MM.1S (cell line): ENCODE measurements around the gene TCF7L2.

Experiments used
- DNase-seq: peaks from one replicate; pipeline ENCODE4 v3.0.0-alpha.2; 2015
- H2AFZ ChIP-seq: fragments of 300-600 bp; sonication (generic); 2 replicates; pipeline ENCODE4 v1.6.0; 2016; ENCODE audit warnings: antibody characterized with exemption, low read length
- H3F3A ChIP-seq: fragments of 300-600 bp; sonication (generic); 2 replicates; pipeline ENCODE4 v1.6.1; 2016; ENCODE audit warnings: mild to moderate bottlenecking, antibody characterized with exemption, low read length, moderate library complexity, mixed read lengths; ENCODE audit not compliant: insufficient read depth
- H3K27ac ChIP-seq: fragments of 300-600 bp; sonication (generic); 2 replicates; pipeline ENCODE4 v1.5.1; 2016; ENCODE audit warnings: mild to moderate bottlenecking, low read length
- H3K27me3 ChIP-seq: fragments of 300-600 bp; sonication (generic); replicated peaks from 2 replicates; pipeline ENCODE4 v1.6.0; 2016; ENCODE audit warnings: low read length; ENCODE audit not compliant: insufficient read depth
- H3K36me3 ChIP-seq: fragments of 300-600 bp; sonication (generic); replicated peaks from 2 replicates; pipeline ENCODE4 v1.6.1; 2016; ENCODE audit warnings: mild to moderate bottlenecking, low read length, mixed read lengths; ENCODE audit not compliant: insufficient read depth
- H3K4me1 ChIP-seq: fragments of 300-600 bp; sonication (generic); 2 replicates; pipeline ENCODE4 v1.6.1; 2016; ENCODE audit warnings: low read length, mixed read lengths
- H3K4me2 ChIP-seq: fragments of 300-600 bp; sonication (generic); 2 replicates; pipeline ENCODE4 v1.6.0; 2016; ENCODE audit warnings: low read depth, low read length
- H3K4me3 ChIP-seq: fragments of 300-600 bp; sonication (generic); 2 replicates; pipeline ENCODE4 v1.5.1; 2016; ENCODE audit warnings: low read length, mixed read lengths
- H3K79me2 ChIP-seq: fragments of 300-600 bp; sonication (generic); 2 replicates; pipeline ENCODE4 v1.6.1; 2016; ENCODE audit warnings: mixed run types, low read length, mixed read lengths
- H3K9ac ChIP-seq: fragments of 300-600 bp; sonication (generic); 2 replicates; pipeline ENCODE4 v1.6.1; 2016; ENCODE audit warnings: low read length, mixed read lengths
- H3K9me2 ChIP-seq: fragments of 300-600 bp; sonication (generic); replicated peaks from 2 replicates; pipeline ENCODE4 v1.6.1; 2016; ENCODE audit warnings: mild to moderate bottlenecking, low read length, mixed read lengths; ENCODE audit not compliant: insufficient read depth
- H3K9me3 ChIP-seq: fragments of 300-600 bp; sonication (generic); replicated peaks from 2 replicates; pipeline ENCODE4 v1.6.1; 2016; ENCODE audit warnings: mild to moderate bottlenecking, low read length, mixed read lengths; ENCODE audit not compliant: insufficient read depth
- H4K20me1 ChIP-seq: fragments of 300-600 bp; sonication (generic); 2 replicates; pipeline ENCODE4 v1.6.1; 2016; ENCODE audit warnings: mild to moderate bottlenecking, low read length, moderate library complexity, mixed read lengths; ENCODE audit not compliant: insufficient read depth
- EZH2 ChIP-seq: fragments of 300-600 bp; sonication (generic); optimal IDR thresholded peaks from 2 replicates; pipeline ENCODE3; 2017; ENCODE audit warnings: low read depth, mild to moderate bottlenecking, antibody characterized with exemption, low read length, mixed read lengths
- EZH2phosphoT487 ChIP-seq: fragments of 300-600 bp; sonication (generic); IDR thresholded peaks from 2 replicates; pipeline ENCODE4 v1.6.1; 2018; ENCODE audit warnings: antibody characterized with exemption, low read length
- TF ChIP-seq, protein P1 (sequence below): fragments of 300-600 bp; sonication (generic); IDR thresholded peaks from 2 replicates; pipeline ENCODE4 v1.5.1; 2016; ENCODE audit warnings: antibody characterized with exemption, low read length, mixed read lengths

The TCF7L2 gene

DNA sequence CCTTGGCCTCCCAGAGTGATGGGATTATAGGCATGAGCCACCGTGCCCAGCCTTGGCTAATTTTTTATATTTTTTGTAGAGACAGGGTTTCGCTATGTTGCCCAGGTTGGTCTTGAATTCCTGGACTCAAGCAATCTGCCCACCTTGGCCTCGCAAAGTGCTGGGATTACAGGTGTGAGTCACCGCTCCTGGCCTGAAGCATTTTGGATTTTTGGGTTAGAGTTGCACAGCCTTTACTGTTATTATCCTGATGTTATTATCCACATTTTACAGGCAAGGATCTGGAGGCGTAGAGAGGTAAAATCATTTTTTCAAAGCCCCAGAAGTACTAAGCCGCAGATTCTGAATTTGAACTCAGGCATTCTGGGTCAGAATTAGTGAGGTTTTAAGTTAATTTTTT is 75.4 kb downstream of the TCF7L2 start:
- H3K79me2 ChIP-seq = no peaks in the 10 kb centered on the region
- no peaks in the 10 kb centered on the region for H3K27me3 ChIP-seq
- no peaks in the 10 kb centered on the region for H3F3A ChIP-seq
- no peak overlapping the region for H3K27ac ChIP-seq
- no peak for DNase-seq
- H4K20me1 ChIP-seq = no peaks in the 10 kb centered on the region
- no peaks in the 10 kb centered on the region for H3K4me1 ChIP-seq
- H3K4me2 ChIP-seq = no peak overlapping the region
- no peaks in the 10 kb centered on the region for H3K9me3 ChIP-seq
- no peak overlapping the region for H3K4me3 ChIP-seq
- no peak for TF ChIP-seq EZH2
- TF ChIP-seq EZH2phosphoT487 = no peak
- TF ChIP-seq, protein P1, sequence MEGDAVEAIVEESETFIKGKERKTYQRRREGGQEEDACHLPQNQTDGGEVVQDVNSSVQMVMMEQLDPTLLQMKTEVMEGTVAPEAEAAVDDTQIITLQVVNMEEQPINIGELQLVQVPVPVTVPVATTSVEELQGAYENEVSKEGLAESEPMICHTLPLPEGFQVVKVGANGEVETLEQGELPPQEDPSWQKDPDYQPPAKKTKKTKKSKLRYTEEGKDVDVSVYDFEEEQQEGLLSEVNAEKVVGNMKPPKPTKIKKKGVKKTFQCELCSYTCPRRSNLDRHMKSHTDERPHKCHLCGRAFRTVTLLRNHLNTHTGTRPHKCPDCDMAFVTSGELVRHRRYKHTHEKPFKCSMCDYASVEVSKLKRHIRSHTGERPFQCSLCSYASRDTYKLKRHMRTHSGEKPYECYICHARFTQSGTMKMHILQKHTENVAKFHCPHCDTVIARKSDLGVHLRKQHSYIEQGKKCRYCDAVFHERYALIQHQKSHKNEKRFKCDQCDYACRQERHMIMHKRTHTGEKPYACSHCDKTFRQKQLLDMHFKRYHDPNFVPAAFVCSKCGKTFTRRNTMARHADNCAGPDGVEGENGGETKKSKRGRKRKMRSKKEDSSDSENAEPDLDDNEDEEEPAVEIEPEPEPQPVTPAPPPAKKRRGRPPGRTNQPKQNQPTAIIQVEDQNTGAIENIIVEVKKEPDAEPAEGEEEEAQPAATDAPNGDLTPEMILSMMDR = no peak
- no peak overlapping the region for H3K9ac ChIP-seq
- no peaks in the 10 kb centered on the region for H3K9me2 ChIP-seq
- H3K36me3 ChIP-seq = no peaks in the 10 kb centered on the region
- no peak overlapping the region for H2AFZ ChIP-seq

DNA sequence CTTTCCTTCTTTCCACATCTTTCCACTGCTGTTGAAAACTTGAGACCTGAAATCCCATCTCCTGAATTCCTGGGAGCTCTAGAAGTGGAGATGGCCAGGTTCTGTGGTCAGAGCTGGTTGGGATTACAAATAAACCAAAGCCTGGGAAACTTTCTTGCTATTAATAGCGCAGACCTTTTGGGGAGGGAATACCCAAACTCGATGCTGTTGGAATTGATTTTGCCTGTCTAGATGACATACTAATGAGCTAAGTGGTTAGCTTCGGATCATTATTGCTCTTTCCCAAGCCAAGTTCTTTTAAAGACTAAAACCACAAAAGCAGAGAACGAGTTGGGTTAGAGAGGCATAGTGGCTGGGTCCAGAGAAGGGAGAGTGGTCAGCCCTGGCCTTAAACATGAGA is 76.6 kb downstream of the TCF7L2 start:
- no peak for TF ChIP-seq EZH2phosphoT487
- no peak for TF ChIP-seq EZH2
- H3K9me3 ChIP-seq = no peaks in the 10 kb centered on the region
- H2AFZ ChIP-seq = no peak overlapping the region
- no peak overlapping the region for H3K27ac ChIP-seq
- no peak for DNase-seq
- no peaks in the 10 kb centered on the region for H3K4me1 ChIP-seq
- H3K79me2 ChIP-seq = no peaks in the 10 kb centered on the region
- H3K9me2 ChIP-seq = no peaks in the 10 kb centered on the region
- H3K36me3 ChIP-seq = no peaks in the 10 kb centered on the region
- H3K4me2 ChIP-seq = no peak overlapping the region
- H3K9ac ChIP-seq = no peak overlapping the region
- H3F3A ChIP-seq = no peaks in the 10 kb centered on the region
- no peaks in the 10 kb centered on the region for H3K27me3 ChIP-seq
- H3K4me3 ChIP-seq = no peak overlapping the region
- no peaks in the 10 kb centered on the region for H4K20me1 ChIP-seq

DNA sequence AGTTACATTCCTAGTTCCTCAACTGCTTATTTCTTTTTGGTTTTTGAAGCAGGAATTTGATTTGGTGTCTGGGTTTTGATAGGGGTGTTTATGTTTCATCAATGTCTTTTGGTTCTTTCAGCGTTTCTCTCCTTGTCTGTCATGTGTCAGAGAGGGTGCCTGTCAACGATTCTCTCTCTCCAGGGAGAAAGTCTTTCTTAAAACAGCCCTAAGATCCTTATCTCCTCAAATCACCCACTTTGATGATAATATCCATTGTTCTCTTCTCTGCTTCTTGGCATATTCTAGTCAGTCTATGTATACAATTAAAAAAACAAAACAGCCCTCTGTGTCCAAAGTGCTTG is 77.2 kb downstream of the TCF7L2 start:
- Histone ChIP-seq H3K4me2 (no peak overlapping the region), H3F3A (no peaks in the 10 kb centered on the region), H3K79me2 (no peaks in the 10 kb centered on the region), H3K27ac (no peak overlapping the region), H3K9me3 (no peaks in the 10 kb centered on the region), H3K4me1 (no peaks in the 10 kb centered on the region), H3K9ac (no peak overlapping the region), H3K4me3 (no peak overlapping the region), H4K20me1 (no peaks in the 10 kb centered on the region), H3K27me3 (no peaks in the 10 kb centered on the region), H3K9me2 (no peaks in the 10 kb centered on the region), H3K36me3 (no peaks in the 10 kb centered on the region), H2AFZ (no peak overlapping the region)
- no peak for DNase-seq
- TF ChIP-seq, protein P1 = no peak
- TF ChIP-seq EZH2phosphoT487 (no peak), EZH2 (no peak)

DNA sequence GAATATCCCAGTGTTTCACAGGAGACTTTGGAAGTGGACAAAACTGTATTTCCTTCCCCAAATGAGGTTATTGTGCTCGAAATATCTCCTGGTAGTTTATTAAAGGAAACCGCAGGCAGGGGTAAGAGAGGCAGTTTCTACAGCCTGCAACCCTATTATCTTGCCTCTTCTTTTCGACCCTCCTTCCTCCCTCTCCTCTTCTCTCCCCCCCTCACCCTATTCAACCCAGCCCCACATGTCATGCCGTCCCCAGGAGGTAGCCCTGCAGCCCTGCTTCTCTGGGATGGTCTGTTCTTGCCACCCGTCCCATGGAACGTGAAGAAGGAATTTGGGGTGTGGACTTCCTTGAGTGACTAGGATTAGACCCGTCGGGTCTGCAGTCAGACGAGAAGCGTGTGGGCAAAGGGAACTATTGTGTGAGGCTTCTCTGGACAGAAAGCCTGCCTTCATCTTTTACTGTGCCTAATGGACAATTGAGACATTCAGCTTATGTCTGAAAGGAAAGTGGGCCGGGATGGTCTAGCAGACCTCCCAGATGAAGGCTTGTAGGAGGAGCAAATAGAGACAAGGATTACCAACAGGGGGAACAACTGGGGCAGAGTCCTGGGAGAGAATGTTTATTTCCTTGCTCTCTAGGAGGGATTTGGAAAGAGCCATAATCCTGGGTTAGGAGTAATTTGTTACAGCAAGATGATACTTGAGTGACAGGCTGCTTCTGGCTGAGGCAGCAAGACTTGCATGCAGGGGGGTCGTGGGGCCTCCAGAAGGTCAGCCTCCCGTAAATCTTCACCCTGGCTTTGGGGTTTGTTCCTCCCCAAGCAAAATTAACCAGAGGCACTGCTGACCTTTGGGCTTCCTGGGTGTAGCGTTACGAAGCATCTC is 77.8 kb downstream of the TCF7L2 start:
- no peak overlapping the region for H3K4me3 ChIP-seq
- no peak overlapping the region for H3K4me2 ChIP-seq
- H3K27ac ChIP-seq = no peak overlapping the region
- H3K4me1 ChIP-seq = no peaks in the 10 kb centered on the region
- no peak overlapping the region for H2AFZ ChIP-seq
- no peak for DNase-seq
- no peaks in the 10 kb centered on the region for H4K20me1 ChIP-seq
- no peaks in the 10 kb centered on the region for H3K9me3 ChIP-seq
- H3F3A ChIP-seq = no peaks in the 10 kb centered on the region
- H3K36me3 ChIP-seq = no peaks in the 10 kb centered on the region
- no peak for TF ChIP-seq EZH2
- no peak for TF ChIP-seq EZH2phosphoT487
- TF ChIP-seq, protein P1 = no peak
- no peaks in the 10 kb centered on the region for H3K27me3 ChIP-seq
- H3K9ac ChIP-seq = no peak overlapping the region
- H3K79me2 ChIP-seq = no peaks in the 10 kb centered on the region
- no peaks in the 10 kb centered on the region for H3K9me2 ChIP-seq
